GM21526 (cell line): ENCODE measurements around the gene CABLES1.
"Not testable (repeated sequence)": the region's sequence is repeated elsewhere in the genome, so short reads cannot be mapped to it uniquely, and the experiment has no call there.

Experiments used
- ATAC-seq: cut with Tn5 transposase; IDR thresholded peaks from one replicate; pipeline ENCODE4 v1.9.1; 2021; ENCODE audit warnings: moderate library complexity; ENCODE audit not compliant: unreplicated experiment, low FRiP score

The CABLES1 gene

GRCh38 chr18:23259701-23260681 is 124.7 kb downstream of the CABLES1 start:
- ATAC-seq, result peak; percentile 47

- ATAC-seq, result no peak
Observed at GRCh38 chr18:23260926-23261590, 125.8 kb downstream of the CABLES1 start.

GRCh38 chr18:23263551-23264235 is 128.4 kb downstream of the CABLES1 start:
- no peak for ATAC-seq

GRCh38 chr18:23265682-23266399 is 130.6 kb downstream of the CABLES1 start:
- no peak for ATAC-seq

GRCh38 chr18:23266717-23267446 is 131.6 kb downstream of the CABLES1 start:
- ATAC-seq, result no peak

GRCh38 chr18:23267447-23267776 is 132.1 kb downstream of the CABLES1 start:
- no peak for ATAC-seq

- ATAC-seq, result no peak
Observed at GRCh38 chr18:23268641-23269040, 133.4 kb downstream of the CABLES1 start.

GRCh38 chr18:23269068-23269467 is 133.8 kb downstream of the CABLES1 start:
- ATAC-seq, result not testable (repeated sequence)

GRCh38 chr18:23269928-23270327 is 134.6 kb downstream of the CABLES1 start:
- ATAC-seq, result no peak

GRCh38 chr18:23270986-23271680 is 135.8 kb downstream of the CABLES1 start:
- no peak for ATAC-seq

- no peak for ATAC-seq
Observed at GRCh38 chr18:23272498-23273232, 137.4 kb downstream of the CABLES1 start.

GRCh38 chr18:23273443-23273966 is 138.2 kb downstream of the CABLES1 start:
- ATAC-seq, result no peak

- ATAC-seq, result no peak
Observed at GRCh38 chr18:23274638-23275482, 139.6 kb downstream of the CABLES1 start.

- no peak for ATAC-seq
Observed at GRCh38 chr18:23276451-23276850, 141.2 kb downstream of the CABLES1 start.

GRCh38 chr18:23277399-23277798 is 142.1 kb downstream of the CABLES1 start:
- no peak for ATAC-seq

GRCh38 chr18:23279931-23280330 is 144.6 kb downstream of the CABLES1 start:
- ATAC-seq, result no peak

GRCh38 chr18:23280844-23281243 is 145.6 kb downstream of the CABLES1 start:
- ATAC-seq, result no peak
